Body of pancreas (tissue), 4 donors: ENCODE data around the gene NEO1.

Experiments used
- POLR2A ChIP-seq, 3 donors: fragments of 450-650 bp; IDR thresholded peaks; one replicate each; pipeline ENCODE4 v1.6.1; 2016; ENCODE audit warnings: antibody characterized with exemption in 3 of 3, mild to moderate bottlenecking in 2 of 3
- TF ChIP-seq, protein P1 (sequence below), 7 experiments: fragments of 450-650 bp in 4 of 7; fragments of 200-600 bp in 3 of 7; sonication (generic) in 3 of 7; IDR thresholded peaks; one replicate each; pipeline ENCODE4 v1.5.1; 2016 to 2019; ENCODE audit warnings: antibody characterized with exemption in 7 of 7

DNA sequence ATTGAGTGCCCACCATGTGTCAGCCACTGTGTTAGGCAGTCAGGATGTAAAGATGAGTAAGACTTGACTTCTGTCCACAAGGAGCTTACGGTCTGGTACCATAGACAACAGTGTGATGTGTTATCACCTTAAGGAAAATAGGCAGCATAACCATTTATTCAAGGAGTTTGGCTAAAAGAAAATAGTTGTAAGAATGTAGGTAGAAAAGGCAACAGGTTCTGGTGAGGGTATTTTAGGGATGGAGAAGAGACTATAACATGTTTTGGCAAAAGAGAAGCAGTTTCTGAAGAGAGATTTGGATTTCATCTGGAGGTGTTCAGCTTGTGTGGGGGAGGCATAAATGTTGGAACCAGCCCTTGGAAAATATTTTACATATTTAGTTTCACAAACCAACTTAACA lies 194.6 kb downstream of the NEO1 start:
- TF ChIP-seq, protein P1, sequence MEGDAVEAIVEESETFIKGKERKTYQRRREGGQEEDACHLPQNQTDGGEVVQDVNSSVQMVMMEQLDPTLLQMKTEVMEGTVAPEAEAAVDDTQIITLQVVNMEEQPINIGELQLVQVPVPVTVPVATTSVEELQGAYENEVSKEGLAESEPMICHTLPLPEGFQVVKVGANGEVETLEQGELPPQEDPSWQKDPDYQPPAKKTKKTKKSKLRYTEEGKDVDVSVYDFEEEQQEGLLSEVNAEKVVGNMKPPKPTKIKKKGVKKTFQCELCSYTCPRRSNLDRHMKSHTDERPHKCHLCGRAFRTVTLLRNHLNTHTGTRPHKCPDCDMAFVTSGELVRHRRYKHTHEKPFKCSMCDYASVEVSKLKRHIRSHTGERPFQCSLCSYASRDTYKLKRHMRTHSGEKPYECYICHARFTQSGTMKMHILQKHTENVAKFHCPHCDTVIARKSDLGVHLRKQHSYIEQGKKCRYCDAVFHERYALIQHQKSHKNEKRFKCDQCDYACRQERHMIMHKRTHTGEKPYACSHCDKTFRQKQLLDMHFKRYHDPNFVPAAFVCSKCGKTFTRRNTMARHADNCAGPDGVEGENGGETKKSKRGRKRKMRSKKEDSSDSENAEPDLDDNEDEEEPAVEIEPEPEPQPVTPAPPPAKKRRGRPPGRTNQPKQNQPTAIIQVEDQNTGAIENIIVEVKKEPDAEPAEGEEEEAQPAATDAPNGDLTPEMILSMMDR (IDR thresholded peaks at IDR 0.05) = no peak
- TF ChIP-seq POLR2A (IDR thresholded peaks at IDR 0.05) = no peak
